HG03103 (cell line): ENCODE results near the gene ORMDL3.
"Not testable (repeated sequence)": the region's sequence is repeated elsewhere in the genome, so short reads cannot be mapped to it uniquely, and the experiment has no call there.

ENCODE experiments used
- ATAC-seq: cut with Tn5 transposase; IDR thresholded peaks from one replicate; pipeline ENCODE4 v1.9.1; 2021; ENCODE audit warnings: low read depth; ENCODE audit not compliant: unreplicated experiment

ORMDL3 gene

GRCh38 chr17:39925282-39926134 lies 1.9 kb downstream of the ORMDL3 start:
- no peak for ATAC-seq

- no peak for ATAC-seq
Observed at GRCh38 chr17:39924691-39925055, 2.7 kb downstream of the ORMDL3 start.

- no peak for ATAC-seq
Observed at GRCh38 chr17:39923836-39924690, 3.3 kb downstream of the ORMDL3 start.

GRCh38 chr17:39923230-39923629 lies 4.2 kb downstream of the ORMDL3 start:
- no peak for ATAC-seq

GRCh38 chr17:39922006-39922405 lies 5.4 kb downstream of the ORMDL3 start:
- ATAC-seq, result no peak

GRCh38 chr17:39921323-39921722 lies 6.1 kb downstream of the ORMDL3 start:
- ATAC-seq, result no peak

GRCh38 chr17:39920218-39921210 lies 6.9 kb downstream of the ORMDL3 start:
- ATAC-seq, result no peak

GRCh38 chr17:39919087-39919683 lies 8.2 kb downstream of the ORMDL3 start:
- no peak for ATAC-seq

GRCh38 chr17:39916918-39917317 lies 10.5 kb downstream of the ORMDL3 start:
- no peak for ATAC-seq

- no peak for ATAC-seq
Observed at GRCh38 chr17:39915559-39915958, 11.8 kb downstream of the ORMDL3 start.

GRCh38 chr17:39913989-39914388 lies 13.4 kb downstream of the ORMDL3 start:
- no peak for ATAC-seq

- ATAC-seq, result no peak
Observed at GRCh38 chr17:39908789-39909352, 18.5 kb downstream of the ORMDL3 start.

GRCh38 chr17:39904990-39905288 lies 22.5 kb downstream of the ORMDL3 start:
- ATAC-seq, result no peak

GRCh38 chr17:39903158-39903884 lies 24.1 kb downstream of the ORMDL3 start:
- no peak for ATAC-seq

- ATAC-seq, result not testable (repeated sequence)
Observed at GRCh38 chr17:39902027-39902426, 25.4 kb downstream of the ORMDL3 start.

GRCh38 chr17:39899215-39899614 lies 28.2 kb downstream of the ORMDL3 start:
- ATAC-seq, result no peak

- ATAC-seq, result no peak
Observed at GRCh38 chr17:39898088-39898487, 29.3 kb downstream of the ORMDL3 start.

GRCh38 chr17:39894681-39895376 lies 32.6 kb downstream of the ORMDL3 start:
- no peak for ATAC-seq

GRCh38 chr17:39889200-39889599 lies 38.2 kb downstream of the ORMDL3 start:
- ATAC-seq, result no peak
